Measurements from ENCODE around the gene FRAS1. TPM values are rescaled to one million over a fixed set of nuclear protein-coding genes. Genes with fewer than 3 reads are reported as not detected.
"Not testable (repeated sequence)": the region's sequence is repeated elsewhere in the genome, so short reads cannot be mapped to it uniquely, and the experiment has no call there.

Gene FRAS1
- total and polyA plus RNA-seq, 3 experiments from 2014 or later: not detected

DNA sequence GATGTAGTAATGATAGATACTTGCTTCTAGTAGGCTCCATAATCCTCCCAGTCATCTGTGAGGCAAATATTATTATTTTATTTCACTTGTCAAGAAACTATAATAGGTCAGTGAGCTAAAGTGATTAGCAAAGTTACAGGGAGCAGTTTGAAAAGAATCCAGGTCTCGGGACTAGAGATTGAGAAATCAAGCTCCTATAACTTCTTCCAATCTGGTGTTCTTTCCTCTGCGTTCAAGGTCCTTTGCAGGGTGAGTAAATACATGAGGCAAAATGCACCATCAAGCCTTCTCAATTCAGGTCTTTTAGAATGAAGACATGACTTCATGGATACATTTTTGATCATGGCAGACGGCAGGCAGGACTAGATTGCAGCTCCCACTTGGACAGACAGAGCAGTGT, 150.4 kb downstream of the FRAS1 start:
- Mint-ChIP-seq H3K27ac (no peak overlapping the region), H3K27me3 (peaks cover 2 to 19% of the 10 kb centered on the region in 2 donors), H3K36me3 (no peaks in the 10 kb centered on the region), H3K9me3 (peaks cover 0 to 2% (median 0%) of the 10 kb centered on the region in 5 donors), H3K4me3 (no peak overlapping the region), H3K4me1 (no peaks in the 10 kb centered on the region)
- CTCF ChIA-PET: no interaction called here
- no peaks in the 10 kb centered on the region for H3K9me3 ChIP-seq (ENCODE audit: low read length)
- no peaks in the 10 kb centered on the region for H3K36me3 ChIP-seq (ENCODE audit: insufficient read depth, low read length)
- H3K27me3 ChIP-seq (ENCODE audit: insufficient read depth, low read length, poor library complexity, severe bottlenecking): no peaks in the 10 kb centered on the region
- DNase-seq: no peak
- no peak overlapping the region for H3K27ac ChIP-seq (ENCODE audit: low read depth, low read length)
- no peak overlapping the region for H3K4me3 ChIP-seq (ENCODE audit: low read length)
- POLR2A ChIA-PET: no interaction called here
- H3K4me1 ChIP-seq (ENCODE audit: insufficient read depth, low read length): no peaks in the 10 kb centered on the region

DNA sequence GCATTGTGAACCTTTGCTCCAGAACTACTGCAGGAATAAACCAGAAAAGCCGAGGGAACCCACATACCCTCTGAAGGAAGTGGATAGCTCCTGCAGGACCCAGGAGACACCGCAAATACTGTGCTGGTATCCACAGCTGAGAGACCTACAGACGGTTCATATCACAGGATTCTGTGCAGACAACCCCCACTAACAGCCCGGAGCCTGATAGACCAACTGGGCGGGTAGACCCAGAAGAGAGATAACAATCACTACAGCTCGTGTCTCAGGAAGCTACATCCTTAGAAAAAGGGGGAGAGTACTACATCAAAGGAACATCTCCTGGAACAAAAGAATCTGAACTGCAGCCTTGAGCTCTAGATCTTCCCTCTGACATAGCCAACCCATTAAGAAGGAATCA, 150.8 kb downstream of the FRAS1 start:
- peaks cover 2 to 17% of the 10 kb centered on the region in 2 donors for H3K27me3 Mint-ChIP-seq
- H3K9me3 ChIP-seq (ENCODE audit: low read length): no peaks in the 10 kb centered on the region
- H3K9me3 Mint-ChIP-seq: no peaks in the 10 kb centered on the region
- no peak for DNase-seq
- no peak overlapping the region for H3K4me3 Mint-ChIP-seq
- no peaks in the 10 kb centered on the region for H3K36me3 ChIP-seq (ENCODE audit: insufficient read depth, low read length)
- H3K4me3 ChIP-seq (ENCODE audit: low read length): no peak overlapping the region
- no peaks in the 10 kb centered on the region for H3K36me3 Mint-ChIP-seq
- H3K27me3 ChIP-seq (ENCODE audit: insufficient read depth, low read length, poor library complexity, severe bottlenecking): no peaks in the 10 kb centered on the region
- H3K4me1 ChIP-seq (ENCODE audit: insufficient read depth, low read length): no peaks in the 10 kb centered on the region
- H3K4me1 Mint-ChIP-seq: no peaks in the 10 kb centered on the region
- POLR2A ChIA-PET: no interaction called here
- CTCF ChIA-PET: no interaction called here
- no peak overlapping the region for H3K27ac ChIP-seq (ENCODE audit: low read depth, low read length)
- H3K27ac Mint-ChIP-seq: no peak overlapping the region

DNA sequence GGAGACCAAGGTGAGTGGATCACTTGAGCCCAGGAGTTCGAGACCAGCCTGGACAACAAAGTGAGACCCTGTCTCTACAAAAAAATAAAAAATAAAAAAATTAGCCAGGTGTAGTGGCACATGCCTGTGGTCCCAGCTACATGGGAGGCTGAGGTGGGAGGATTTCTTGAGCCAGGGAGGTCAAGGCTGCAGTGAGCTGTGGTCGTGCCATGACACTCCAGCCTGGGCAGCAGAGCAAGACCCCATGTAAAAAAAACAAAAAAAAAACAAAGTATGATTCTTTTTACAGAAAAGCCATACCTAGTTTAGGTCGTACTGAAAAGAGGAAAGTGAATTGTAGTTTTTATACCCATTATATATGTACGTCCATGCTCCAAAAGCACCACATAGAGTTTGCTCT, 151.8 kb downstream of the FRAS1 start:
- CTCF ChIA-PET; H3K27ac Mint-ChIP-seq; H3K27me3 ChIP-seq (ENCODE audit: insufficient read depth, low read length, poor library complexity, severe bottlenecking); H3K9me3 Mint-ChIP-seq; DNase-seq; H3K4me3 ChIP-seq (ENCODE audit: low read length); H3K4me1 Mint-ChIP-seq; POLR2A ChIA-PET; H3K4me3 Mint-ChIP-seq; H3K27ac ChIP-seq (ENCODE audit: low read depth, low read length); H3K9me3 ChIP-seq (ENCODE audit: low read length); H3K36me3 Mint-ChIP-seq; H3K4me1 ChIP-seq (ENCODE audit: insufficient read depth, low read length); H3K36me3 ChIP-seq (ENCODE audit: insufficient read depth, low read length): not testable (repeated sequence)
- H3K27me3 Mint-ChIP-seq: peaks cover 2 to 15% of the 10 kb centered on the region in 2 donors

DNA sequence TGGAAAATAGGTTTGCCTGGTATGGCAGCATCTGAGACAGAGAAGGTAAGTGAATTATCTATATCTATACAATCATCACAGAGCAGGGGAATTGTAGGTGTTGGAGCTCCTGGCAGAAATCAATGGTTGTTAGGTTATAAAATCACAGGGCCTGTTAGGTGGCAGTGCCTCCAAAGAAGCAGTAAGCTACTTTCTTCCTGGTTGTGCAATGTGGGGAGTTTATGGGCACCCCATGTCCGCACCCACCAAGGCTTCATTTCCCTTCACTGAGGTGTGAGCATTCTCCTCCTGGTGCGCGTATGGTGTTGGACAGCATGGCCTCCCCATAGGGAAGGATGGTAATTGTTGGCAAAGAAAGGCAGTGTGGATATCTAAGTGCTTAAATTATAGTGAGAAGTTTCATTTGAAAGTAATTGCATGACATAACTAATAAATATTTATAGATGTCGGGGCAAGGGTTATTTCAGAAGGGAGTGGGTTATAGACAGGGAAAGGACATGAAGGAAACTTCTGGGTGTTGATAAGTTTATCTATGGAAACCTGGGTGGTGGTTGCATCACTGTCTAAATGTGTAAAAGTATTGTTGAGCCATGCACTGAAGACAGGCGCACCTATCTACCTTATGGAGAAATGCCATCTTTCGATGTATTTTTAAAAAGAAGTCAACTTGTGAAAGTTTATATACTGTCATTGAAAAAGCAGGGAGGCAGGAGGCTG, 153.7 kb downstream of the FRAS1 start:
- Mint-ChIP-seq H3K27ac (no peak overlapping the region), H3K9me3 (no peaks in the 10 kb centered on the region), H3K36me3 (no peaks in the 10 kb centered on the region), H3K4me3 (no peak overlapping the region), H3K4me1 (no peaks in the 10 kb centered on the region), H3K27me3 (peaks cover 0 to 4% of the 10 kb centered on the region in 2 donors)
- Histone ChIP-seq H3K9me3 (ENCODE audit: low read length) (no peaks in the 10 kb centered on the region), H3K27ac (ENCODE audit: low read depth, low read length) (no peak overlapping the region), H3K4me1 (ENCODE audit: insufficient read depth, low read length) (no peaks in the 10 kb centered on the region), H3K4me3 (ENCODE audit: low read length) (no peak overlapping the region), H3K27me3 (ENCODE audit: insufficient read depth, low read length, poor library complexity, severe bottlenecking) (no peaks in the 10 kb centered on the region), H3K36me3 (ENCODE audit: insufficient read depth, low read length) (no peaks in the 10 kb centered on the region)
- ChIA-PET POLR2A (no interaction called here), CTCF (no interaction called here)
- DNase-seq: no peak

DNA sequence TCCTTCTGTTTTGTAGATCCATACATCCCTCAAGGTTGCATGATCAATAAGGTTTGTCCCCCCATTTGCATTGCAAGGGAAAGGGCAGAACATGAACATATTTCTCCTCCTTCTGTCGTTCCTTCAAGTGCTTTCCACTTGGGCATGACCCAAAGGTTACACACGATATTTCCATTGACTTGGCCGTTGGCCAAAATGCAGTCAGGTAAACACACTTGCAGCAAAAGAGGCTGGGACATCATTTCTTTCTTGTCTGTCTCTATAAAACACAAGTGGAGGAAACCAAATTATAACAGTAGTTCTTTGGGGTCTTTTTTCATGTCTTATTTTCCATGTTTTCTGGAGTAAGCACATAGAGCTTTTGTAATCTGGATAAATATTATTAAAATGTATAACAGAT, 156.1 kb downstream of the FRAS1 start:
- no peaks in the 10 kb centered on the region for H3K4me1 ChIP-seq (ENCODE audit: insufficient read depth, low read length)
- Mint-ChIP-seq H3K4me1 (no peaks in the 10 kb centered on the region), H3K27me3 (no peaks in the 10 kb centered on the region), H3K36me3 (no peaks in the 10 kb centered on the region), H3K4me3 (no peak overlapping the region), H3K27ac (no peak overlapping the region), H3K9me3 (peaks cover 0 to 3% (median 0%) of the 10 kb centered on the region in 5 donors)
- no peaks in the 10 kb centered on the region for H3K9me3 ChIP-seq (ENCODE audit: low read length)
- no peak for DNase-seq
- H3K27ac ChIP-seq (ENCODE audit: low read depth, low read length): no peak overlapping the region
- no peak overlapping the region for H3K4me3 ChIP-seq (ENCODE audit: low read length)
- H3K36me3 ChIP-seq (ENCODE audit: insufficient read depth, low read length): no peaks in the 10 kb centered on the region
- ChIA-PET CTCF (no interaction called here), POLR2A (no interaction called here)
- no peaks in the 10 kb centered on the region for H3K27me3 ChIP-seq (ENCODE audit: insufficient read depth, low read length, poor library complexity, severe bottlenecking)

DNA sequence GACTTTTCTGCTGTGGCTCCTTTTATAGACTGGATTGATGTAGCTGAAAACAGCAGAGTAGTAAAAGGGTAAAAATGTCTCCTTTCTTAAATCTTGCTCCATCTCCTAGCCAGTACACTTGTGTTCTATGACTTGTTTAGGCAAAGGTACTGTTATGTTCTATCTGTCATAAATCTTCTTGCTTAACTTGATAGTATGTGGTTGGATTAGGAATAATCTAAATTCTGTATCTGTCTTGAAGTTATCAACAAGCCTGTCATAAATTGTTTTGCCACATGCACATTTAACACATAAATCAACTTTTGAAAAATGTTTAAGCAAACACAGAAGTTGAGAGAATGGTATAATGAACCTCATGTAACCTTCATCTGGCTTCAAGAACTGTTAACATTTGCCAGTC, 157.0 kb downstream of the FRAS1 start:
- Mint-ChIP-seq H3K4me3 (no peak overlapping the region), H3K4me1 (no peaks in the 10 kb centered on the region), H3K27me3 (no peaks in the 10 kb centered on the region), H3K27ac (peak overlapping the region in 1 of 8 donors; percentile 22), H3K9me3 (peaks cover 0 to 3% (median 0%) of the 10 kb centered on the region in 5 donors), H3K36me3 (no peaks in the 10 kb centered on the region)
- no peaks in the 10 kb centered on the region for H3K27me3 ChIP-seq (ENCODE audit: insufficient read depth, low read length, poor library complexity, severe bottlenecking)
- DNase-seq: no peak
- no peak overlapping the region for H3K4me3 ChIP-seq (ENCODE audit: low read length)
- no peaks in the 10 kb centered on the region for H3K36me3 ChIP-seq (ENCODE audit: insufficient read depth, low read length)
- H3K9me3 ChIP-seq (ENCODE audit: low read length): no peaks in the 10 kb centered on the region
- POLR2A ChIA-PET: no interaction called here
- no peaks in the 10 kb centered on the region for H3K4me1 ChIP-seq (ENCODE audit: insufficient read depth, low read length)
- no peak overlapping the region for H3K27ac ChIP-seq (ENCODE audit: low read depth, low read length)
- CTCF ChIA-PET: no interaction called here

DNA sequence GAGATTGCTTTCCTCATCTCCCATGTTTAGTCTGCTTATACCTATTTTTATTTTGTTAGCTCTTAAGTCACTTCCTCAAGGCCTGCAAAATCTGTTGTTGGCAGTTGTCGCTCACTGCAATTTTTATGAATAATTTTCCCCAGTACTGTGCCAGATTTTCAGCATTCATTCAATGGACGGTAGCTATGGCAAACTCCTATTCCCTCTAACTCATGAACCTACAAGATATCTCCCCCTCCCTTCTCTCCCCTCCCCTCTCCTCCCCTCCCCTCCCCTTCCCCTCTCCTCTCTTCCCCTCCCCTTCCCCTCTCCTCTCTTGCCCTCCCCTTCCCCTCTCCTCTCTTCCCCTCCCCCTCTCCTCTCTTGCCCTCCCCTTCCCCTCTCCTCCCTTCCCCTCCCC, 160.4 kb downstream of the FRAS1 start:
- Mint-ChIP-seq H3K27ac (no peak overlapping the region), H3K36me3 (no peaks in the 10 kb centered on the region), H3K4me3 (no peak overlapping the region), H3K27me3 (peaks cover 3 to 4% of the 10 kb centered on the region in 2 donors), H3K4me1 (no peaks in the 10 kb centered on the region), H3K9me3 (peaks cover 0 to 3% (median 0%) of the 10 kb centered on the region in 5 donors)
- Histone ChIP-seq H3K4me3 (ENCODE audit: low read length) (no peak overlapping the region), H3K27me3 (ENCODE audit: insufficient read depth, low read length, poor library complexity, severe bottlenecking) (no peaks in the 10 kb centered on the region), H3K27ac (ENCODE audit: low read depth, low read length) (no peak overlapping the region), H3K36me3 (ENCODE audit: insufficient read depth, low read length) (no peaks in the 10 kb centered on the region), H3K4me1 (ENCODE audit: insufficient read depth, low read length) (no peaks in the 10 kb centered on the region), H3K9me3 (ENCODE audit: low read length) (no peaks in the 10 kb centered on the region)
- ChIA-PET CTCF (no interaction called here), POLR2A (no interaction called here)
- DNase-seq: no peak

DNA sequence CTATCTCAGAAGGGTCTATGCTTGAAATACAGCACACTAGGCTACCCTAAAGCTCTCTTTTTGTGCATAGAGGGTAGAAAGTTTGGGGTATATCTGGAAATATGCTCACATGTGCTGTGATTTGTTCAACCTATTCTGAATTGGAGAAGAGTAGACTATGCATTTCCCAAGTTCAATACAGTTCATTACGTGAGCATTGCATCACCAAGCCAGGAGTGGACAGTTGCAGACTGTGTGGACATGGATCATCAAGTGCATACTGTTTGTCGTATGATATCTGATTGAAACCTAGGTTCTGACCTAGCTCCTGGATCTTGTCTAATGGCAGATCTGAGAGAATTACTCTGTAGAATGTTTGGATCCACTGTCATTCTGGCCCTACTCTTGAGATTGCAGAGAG, 161.1 kb downstream of the FRAS1 start:
- peaks cover 3 to 6% of the 10 kb centered on the region in 2 donors for H3K27me3 Mint-ChIP-seq
- H3K9me3 Mint-ChIP-seq: peaks cover 0 to 3% (median 0%) of the 10 kb centered on the region in 5 donors
- CTCF ChIA-PET: no interaction called here
- no peaks in the 10 kb centered on the region for H3K4me1 ChIP-seq (ENCODE audit: insufficient read depth, low read length)
- H3K4me3 Mint-ChIP-seq: no peak overlapping the region
- H3K27ac Mint-ChIP-seq: no peak overlapping the region
- POLR2A ChIA-PET: no interaction called here
- H3K27me3 ChIP-seq (ENCODE audit: insufficient read depth, low read length, poor library complexity, severe bottlenecking): no peaks in the 10 kb centered on the region
- H3K36me3 Mint-ChIP-seq: no peaks in the 10 kb centered on the region
- H3K4me3 ChIP-seq (ENCODE audit: low read length): no peak overlapping the region
- no peaks in the 10 kb centered on the region for H3K9me3 ChIP-seq (ENCODE audit: low read length)
- DNase-seq: no peak
- H3K27ac ChIP-seq (ENCODE audit: low read depth, low read length): no peak overlapping the region
- H3K4me1 Mint-ChIP-seq: no peaks in the 10 kb centered on the region
- H3K36me3 ChIP-seq (ENCODE audit: insufficient read depth, low read length): no peaks in the 10 kb centered on the region

DNA sequence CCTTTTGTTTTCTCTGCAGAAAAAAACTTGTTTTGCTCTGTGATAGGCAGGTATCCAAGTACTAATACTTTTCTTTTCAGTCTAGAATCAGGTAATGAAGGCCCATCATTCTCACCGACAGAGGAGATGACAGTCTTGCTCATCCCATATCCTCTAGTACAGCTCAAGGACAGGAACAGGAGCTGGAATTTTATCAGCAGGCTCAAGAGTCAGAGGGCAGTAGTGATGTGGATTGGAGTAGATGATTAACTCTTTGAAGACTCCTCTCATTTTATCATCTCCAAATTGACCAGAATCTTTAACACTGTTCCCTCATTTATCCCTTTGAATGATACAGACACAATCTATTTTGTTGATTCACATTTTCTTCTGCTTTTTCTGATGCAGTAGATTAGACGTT, 162.7 kb downstream of the FRAS1 start:
- Histone ChIP-seq H3K36me3 (ENCODE audit: insufficient read depth, low read length) (no peaks in the 10 kb centered on the region), H3K4me3 (ENCODE audit: low read length) (no peak overlapping the region), H3K27me3 (ENCODE audit: insufficient read depth, low read length, poor library complexity, severe bottlenecking) (no peaks in the 10 kb centered on the region), H3K27ac (ENCODE audit: low read depth, low read length) (no peak overlapping the region), H3K9me3 (ENCODE audit: low read length) (no peaks in the 10 kb centered on the region), H3K4me1 (ENCODE audit: insufficient read depth, low read length) (no peaks in the 10 kb centered on the region)
- peaks cover 0 to 3% (median 0%) of the 10 kb centered on the region in 5 donors for H3K9me3 Mint-ChIP-seq
- H3K4me1 Mint-ChIP-seq: no peaks in the 10 kb centered on the region
- no peaks in the 10 kb centered on the region for H3K36me3 Mint-ChIP-seq
- peaks cover 3 to 8% of the 10 kb centered on the region in 2 donors for H3K27me3 Mint-ChIP-seq
- POLR2A ChIA-PET: no interaction called here
- H3K27ac Mint-ChIP-seq: no peak overlapping the region
- CTCF ChIA-PET: no interaction called here
- DNase-seq: no peak
- no peak overlapping the region for H3K4me3 Mint-ChIP-seq
